PC-3 (cell line): ENCODE data around the gene SMARCD3.

Experiments
- EZH2 ChIP-seq: fragments of 300-600 bp; sonication (generic); IDR thresholded peaks from one replicate; pipeline ENCODE4 v1.6.1; 2017; ENCODE audit warnings: antibody characterized with exemption, mild to moderate bottlenecking, low read length; ENCODE audit not compliant: unreplicated experiment
- TF ChIP-seq, protein P1 (sequence below): fragments of 300-600 bp; sonication (generic); conservative IDR thresholded peaks from 2 replicates; pipeline ENCODE4 v1.5.1; 2017; ENCODE audit warnings: antibody characterized with exemption, low read depth, mild to moderate bottlenecking, low read length

DNA sequence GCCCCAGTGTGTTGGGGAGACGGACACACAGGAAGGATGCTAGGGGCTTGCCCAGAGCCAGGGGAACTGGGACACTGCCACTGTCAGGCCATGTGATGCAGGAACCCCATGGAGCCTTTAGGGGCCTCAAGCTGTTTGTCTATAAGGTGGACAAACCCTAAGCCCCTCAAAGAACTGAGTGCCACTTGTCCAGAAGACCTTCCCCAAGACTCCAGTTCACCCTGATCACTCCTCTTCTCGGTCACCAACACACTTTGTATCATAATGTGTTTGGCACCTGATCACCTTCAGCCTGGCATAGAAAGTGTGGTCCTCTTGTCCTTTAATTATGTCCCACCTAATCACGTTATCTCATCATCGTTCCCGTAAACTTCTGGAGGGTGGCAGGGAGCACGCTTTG lies 38.9 kb downstream of the SMARCD3 start:
- TF ChIP-seq, protein P1, sequence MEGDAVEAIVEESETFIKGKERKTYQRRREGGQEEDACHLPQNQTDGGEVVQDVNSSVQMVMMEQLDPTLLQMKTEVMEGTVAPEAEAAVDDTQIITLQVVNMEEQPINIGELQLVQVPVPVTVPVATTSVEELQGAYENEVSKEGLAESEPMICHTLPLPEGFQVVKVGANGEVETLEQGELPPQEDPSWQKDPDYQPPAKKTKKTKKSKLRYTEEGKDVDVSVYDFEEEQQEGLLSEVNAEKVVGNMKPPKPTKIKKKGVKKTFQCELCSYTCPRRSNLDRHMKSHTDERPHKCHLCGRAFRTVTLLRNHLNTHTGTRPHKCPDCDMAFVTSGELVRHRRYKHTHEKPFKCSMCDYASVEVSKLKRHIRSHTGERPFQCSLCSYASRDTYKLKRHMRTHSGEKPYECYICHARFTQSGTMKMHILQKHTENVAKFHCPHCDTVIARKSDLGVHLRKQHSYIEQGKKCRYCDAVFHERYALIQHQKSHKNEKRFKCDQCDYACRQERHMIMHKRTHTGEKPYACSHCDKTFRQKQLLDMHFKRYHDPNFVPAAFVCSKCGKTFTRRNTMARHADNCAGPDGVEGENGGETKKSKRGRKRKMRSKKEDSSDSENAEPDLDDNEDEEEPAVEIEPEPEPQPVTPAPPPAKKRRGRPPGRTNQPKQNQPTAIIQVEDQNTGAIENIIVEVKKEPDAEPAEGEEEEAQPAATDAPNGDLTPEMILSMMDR: no peak
- no peak for TF ChIP-seq EZH2
